DMS53 (cell line): ENCODE data around the gene COL27A1.

Source experiments
- DNase-seq: peaks from one replicate; lab custom pipeline; 2025; lab: John Stamatoyannopoulos, UW

The COL27A1 gene

GRCh38 chr9:114168281-114169028, 13.1 kb downstream of the COL27A1 start:
- no peak for DNase-seq

DNA sequence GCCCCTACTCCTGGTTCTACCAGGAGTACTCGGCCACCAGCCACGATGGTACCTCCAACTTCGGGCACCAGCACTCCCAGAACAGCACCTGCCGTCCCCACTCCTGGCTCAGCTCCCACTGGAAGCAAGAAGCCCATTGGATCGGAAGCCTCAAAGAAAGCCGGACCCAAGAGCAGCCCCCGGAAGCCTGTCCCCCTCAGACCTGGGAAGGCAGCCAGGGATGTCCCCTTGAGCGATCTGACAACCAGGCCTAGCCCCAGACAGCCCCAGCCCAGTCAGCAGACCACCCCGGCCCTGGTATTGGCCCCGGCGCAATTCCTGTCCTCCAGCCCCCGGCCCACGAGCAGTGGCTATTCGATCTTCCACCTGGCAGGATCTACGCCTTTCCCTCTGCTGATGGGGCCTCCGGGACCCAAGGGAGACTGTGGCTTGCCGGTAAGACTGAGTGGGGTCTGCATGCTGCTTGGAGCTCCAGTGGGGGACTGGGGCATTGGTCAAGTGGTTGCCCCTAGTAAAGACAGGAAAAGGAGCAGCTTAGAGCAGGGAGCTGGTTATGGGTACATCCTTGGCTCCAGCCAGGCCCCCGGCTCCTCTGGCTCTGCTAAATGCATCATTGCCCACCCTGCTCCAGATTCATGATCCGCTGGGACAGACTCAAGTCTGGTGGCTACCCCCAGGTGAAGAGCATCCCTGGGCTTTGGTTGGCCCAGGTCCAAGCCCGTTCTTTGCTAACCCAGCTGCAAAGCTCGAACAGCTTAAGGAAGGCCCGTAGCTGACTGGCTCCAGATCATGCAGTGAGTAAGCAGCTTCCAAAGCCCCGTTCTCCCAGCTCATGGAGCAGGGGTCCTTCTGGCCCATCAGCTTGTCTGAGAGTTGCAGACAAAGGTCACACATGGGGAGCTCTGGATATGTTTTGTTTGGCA, 14.0 kb downstream of the COL27A1 start:
- DNase-seq = no peak

- no peak for DNase-seq
Measured at GRCh38 chr9:114169952-114170770, 14.8 kb downstream of the COL27A1 start.

DNA sequence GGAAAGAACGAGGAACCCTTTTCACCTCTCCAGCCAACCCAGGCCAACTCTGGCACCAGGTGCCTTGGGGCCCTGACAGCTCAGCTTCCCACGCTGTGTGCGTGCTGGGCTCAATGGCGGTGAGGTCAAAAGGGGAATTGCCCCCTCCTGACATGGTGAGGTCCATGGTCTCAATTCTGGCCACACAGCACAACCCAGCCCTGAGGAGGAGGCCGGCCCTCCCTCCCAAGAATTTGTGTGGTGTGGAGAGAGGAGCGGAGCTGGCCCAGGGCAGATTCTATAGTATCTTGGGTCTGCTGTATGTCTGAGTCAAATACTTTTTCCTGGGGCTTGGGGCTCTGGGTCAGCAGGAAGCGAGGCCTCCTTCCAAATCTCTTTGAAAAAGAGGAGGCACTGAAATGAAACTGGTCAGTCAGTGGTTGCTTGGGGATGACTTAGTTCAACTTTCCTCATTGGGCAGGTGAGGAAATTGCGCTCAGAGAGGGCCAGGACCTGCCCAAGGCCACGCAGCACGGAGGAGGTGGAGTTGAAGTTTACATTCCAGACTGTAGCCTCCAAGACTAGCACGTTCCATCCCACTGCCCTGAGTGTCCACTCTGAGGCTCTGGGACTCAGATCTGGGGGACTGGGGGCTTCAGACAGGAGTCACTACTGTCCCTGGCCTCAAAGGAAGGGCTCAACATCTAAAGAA, 15.6 kb downstream of the COL27A1 start:
- DNase-seq = no peak

- DNase-seq = no peak
Measured at GRCh38 chr9:114171500-114171899, 16.2 kb downstream of the COL27A1 start.

- no peak for DNase-seq
Measured at GRCh38 chr9:114172981-114173833, 17.9 kb downstream of the COL27A1 start.

- DNase-seq = no peak
Measured at GRCh38 chr9:114174557-114174875, 19.2 kb downstream of the COL27A1 start.

DNA sequence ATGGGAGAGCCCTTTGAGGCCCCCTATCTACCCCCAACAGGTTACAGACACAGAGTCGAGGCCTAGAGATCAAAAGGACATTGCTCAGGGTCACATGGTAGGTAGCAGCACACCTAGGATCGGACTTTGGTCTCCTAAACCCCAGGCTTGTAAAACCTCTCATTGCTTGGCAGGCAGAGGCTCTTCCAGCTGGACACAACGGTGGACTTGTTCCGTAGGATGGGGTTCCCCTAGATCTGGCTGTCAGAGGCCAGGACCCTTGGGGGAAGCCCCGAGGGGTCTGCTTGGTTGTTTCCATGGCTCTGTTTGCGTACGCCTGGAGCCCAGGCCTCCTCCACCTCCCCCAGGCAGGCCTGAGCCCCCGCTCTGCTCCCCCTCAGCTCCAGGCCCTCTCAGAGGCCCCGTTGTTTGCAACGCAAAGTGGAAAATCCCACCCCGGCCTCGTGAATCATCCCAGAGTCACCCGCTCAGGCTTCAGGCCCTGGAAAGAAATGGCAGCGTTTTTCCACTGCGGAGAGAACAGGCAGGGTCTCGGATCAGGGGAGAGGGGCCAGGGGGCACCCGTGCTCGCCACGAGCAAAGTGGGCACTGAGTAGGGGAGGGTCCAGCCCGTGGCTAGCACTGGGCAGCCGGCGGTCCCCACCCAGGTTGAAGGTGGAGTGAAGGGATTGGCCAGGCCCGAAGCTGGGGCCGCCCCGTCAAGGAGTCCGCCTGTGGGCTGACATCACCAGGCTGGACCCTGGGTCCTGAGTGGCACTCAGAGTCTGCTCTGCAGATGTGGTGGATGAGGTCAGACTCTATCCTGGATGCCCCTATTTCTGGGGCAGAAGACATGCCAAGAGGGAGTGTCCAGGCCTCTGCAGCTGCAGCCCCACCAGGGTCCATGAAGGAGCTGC, 19.8 kb downstream of the COL27A1 start:
- no peak for DNase-seq

DNA sequence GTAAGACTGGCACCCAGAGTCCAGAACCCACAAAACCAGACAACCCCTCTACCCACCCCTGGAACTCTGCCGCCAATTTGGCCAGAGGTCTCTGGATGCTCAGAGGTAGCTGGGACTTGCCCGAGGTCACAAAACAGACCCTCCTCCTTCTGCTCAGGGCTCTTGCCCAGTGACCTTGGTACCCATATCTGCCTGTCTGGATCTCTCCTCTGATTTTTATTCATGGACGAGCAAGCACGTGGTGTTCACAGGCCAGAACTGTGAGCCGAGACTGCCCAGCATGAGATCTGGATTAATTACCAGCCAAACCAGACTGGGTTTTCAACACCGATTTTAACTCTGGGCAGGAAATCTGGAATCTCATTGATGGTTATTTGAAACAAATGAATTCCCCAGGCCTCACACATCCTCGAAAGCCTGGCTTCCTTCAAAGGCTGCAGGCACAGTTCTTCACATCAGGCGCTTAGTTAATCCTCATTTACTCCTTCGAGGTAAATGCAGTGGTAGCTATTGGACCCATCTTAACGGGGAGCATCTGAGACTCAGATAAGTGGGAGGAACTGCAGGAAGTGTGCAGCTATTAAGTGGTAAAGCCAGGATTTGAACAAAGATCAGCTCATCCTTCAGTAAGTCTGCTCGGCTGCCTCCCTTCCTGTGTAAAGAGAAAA, 21.4 kb downstream of the COL27A1 start:
- no peak for DNase-seq

- no peak for DNase-seq
Measured at GRCh38 chr9:114177423-114178064, 22.2 kb downstream of the COL27A1 start.

- DNase-seq = no peak
Measured at GRCh38 chr9:114178076-114178475, 22.7 kb downstream of the COL27A1 start.

- no peak for DNase-seq
Measured at GRCh38 chr9:114178756-114179450, 23.6 kb downstream of the COL27A1 start.

DNA sequence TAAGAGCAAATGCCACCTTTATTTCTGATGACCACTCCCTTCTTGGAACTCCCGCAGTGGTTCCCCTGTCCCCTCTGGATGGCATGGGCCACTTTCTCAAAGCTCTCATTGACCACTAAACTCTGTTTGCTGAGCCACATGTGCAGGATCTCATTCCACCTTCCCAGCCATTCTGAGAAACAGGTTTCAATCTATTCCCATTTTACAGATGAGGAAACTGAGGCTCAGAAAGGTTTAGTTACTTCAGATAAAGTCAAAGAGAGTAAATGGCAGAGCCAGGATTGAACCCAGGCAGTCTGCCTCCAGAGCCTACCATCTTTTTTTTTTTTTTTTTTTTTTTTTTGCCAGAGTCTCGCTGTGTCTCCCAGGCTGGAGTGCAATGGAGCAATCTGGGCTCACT, 24.2 kb downstream of the COL27A1 start:
- no peak for DNase-seq

- no peak for DNase-seq
Measured at GRCh38 chr9:114180696-114181606, 25.6 kb downstream of the COL27A1 start.

DNA sequence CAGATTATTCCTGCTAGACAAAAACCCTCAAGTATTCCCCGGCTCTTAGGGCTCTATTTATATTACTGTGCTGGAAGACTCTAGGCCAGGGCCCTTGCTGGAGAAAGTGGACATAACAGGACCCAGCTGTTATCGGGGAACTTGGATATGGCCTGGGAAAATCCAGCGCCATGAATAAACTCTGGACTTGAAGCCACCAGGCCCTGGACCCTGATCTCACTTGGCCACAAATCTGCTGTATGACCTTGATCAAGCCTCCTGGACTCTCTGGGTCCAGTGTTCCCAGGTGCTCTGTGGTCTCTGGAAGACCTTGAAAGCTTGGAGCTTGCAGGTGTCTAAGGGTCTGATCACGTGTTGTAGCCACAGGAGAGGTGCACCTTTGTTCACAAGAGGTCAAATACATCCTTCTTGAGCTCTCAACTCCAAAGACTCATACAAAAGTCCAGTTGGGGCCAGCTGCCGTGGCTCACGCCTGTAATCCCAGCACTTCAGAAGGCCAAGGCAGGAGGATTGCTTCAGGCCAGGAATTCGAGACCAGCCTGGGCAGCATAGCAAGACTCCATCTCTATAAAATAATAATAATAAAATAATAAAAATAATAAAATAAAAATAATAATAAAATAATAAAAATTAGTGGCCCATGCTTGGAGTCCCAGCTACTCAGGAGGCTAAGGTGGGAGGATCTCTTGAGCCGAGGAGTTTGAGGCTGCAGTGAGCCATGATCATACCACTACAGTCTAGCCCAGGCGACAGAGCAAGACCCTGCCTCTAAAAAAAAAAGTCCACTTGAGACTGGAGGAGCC, 26.5 kb downstream of the COL27A1 start:
- peak; percentile 11 for DNase-seq

DNA sequence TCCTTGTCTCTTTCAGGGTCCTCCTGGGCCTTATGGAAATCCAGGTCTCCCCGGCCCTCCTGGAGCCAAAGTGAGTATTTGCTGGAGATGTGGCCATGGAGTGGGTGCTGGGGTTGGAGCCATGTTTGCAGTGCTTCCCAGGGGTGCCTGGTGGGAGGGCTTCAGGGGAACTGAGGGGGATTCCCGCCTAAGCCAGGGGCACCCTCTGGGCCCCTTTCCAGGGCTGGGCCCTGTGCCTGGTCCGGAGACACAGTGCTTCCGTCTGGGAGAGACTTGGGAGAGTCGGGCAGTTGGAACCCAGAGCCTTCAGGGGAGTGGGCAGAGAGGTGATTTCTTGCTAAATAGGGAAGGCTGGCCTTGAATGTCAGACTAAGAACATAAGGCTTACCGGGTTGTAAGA, 27.7 kb downstream of the COL27A1 start:
- DNase-seq = no peak
